HCT116 (cell line): Measurements from ENCODE around the gene RCBTB2. TPM values are rescaled to one million over a fixed set of nuclear protein-coding genes. Genes with fewer than 3 reads are reported as not detected.

Source experiments
- ATAC-seq: fragments of 200-7000 bp; cut with Tn5 transposase; 2 replicates; pipeline ENCODE4 v1.9.1; 2020; ENCODE audit warnings: mild to moderate bottlenecking, moderate library complexity
- BruUV-seq: library from RNA; stranded (reverse); fragments of 400-500 nt; replicated peaks from 2 replicates; lab custom pipeline; 2021; lab: Mats Ljungman, UMichigan
- CTCF ChIA-PET: fragments of 300-600 bp; sonication (Branson Sonifier 250); formaldehyde crosslinking; loops from one replicate; lab custom pipeline; 2021; ENCODE audit warnings: antibody characterized with exemption; lab: Charles Lee
- POLR2A ChIA-PET: fragments of 300-600, 350-600 bp; sonication (Branson Sonifier 250); formaldehyde crosslinking; loops from one replicate; lab custom pipeline; 2021; ENCODE audit warnings: antibody characterized with exemption; lab: Charles Lee
- RAD21 ChIA-PET, 2 experiments: fragments of 300-600 bp; sonication (Branson Sonifier 250); formaldehyde crosslinking; loops; one replicate each; lab custom pipeline; 2023; ENCODE audit warnings: low total read pairs in 2 of 2; ENCODE audit not compliant: uncharacterized antibody in 2 of 2, unreplicated experiment in 2 of 2, low non-redundant PET in 1 of 2; lab: Charles Lee
- DNase-seq: peaks from one replicate; pipeline ENCODE4 v3.0.0-alpha.2; 2010; ENCODE audit warnings: low read depth, low spot score
- H2AFZ ChIP-seq: fragments of 200-600 bp; shearing (Covaris generic), sonication (generic); 2 replicates; pipeline ENCODE4 v1.6.1; 2017; ENCODE audit warnings: low read depth, mixed run types, mixed read lengths, antibody characterized with exemption, low read length; ENCODE audit not compliant: poor library complexity, severe bottlenecking
- H3K27ac ChIP-seq: 2 replicates; pipeline ENCODE4 v1.5.1; 2012; ENCODE audit warnings: low read depth, low read length
- H3K27me3 ChIP-seq: fragments of 200-600 bp; sonication (generic); 2 replicates; pipeline ENCODE4 v1.6.1; 2016; ENCODE audit warnings: mixed run types, low read length, mixed read lengths; ENCODE audit not compliant: insufficient read depth
- H3K36me3 ChIP-seq, 2 experiments: fragments of 200-500 bp in 1 of 2; fragments of 200-600 bp in 1 of 2; sonication (Bioruptor generic) in 1 of 2; sonication (generic) in 1 of 2; 2 replicates each; pipeline versions ENCODE4 v1.5.1 to v1.6.1; 2014 to 2016; ENCODE audit warnings: low read length in 2 of 2, inconsistent platforms in 1 of 2, mixed read lengths in 1 of 2, mixed run types in 1 of 2; ENCODE audit not compliant: insufficient read depth in 2 of 2, control insufficient read depth in 1 of 2
- H3K4me1 ChIP-seq, 2 experiments: fragments of 200-600 bp in 1 of 2; sonication (generic) in 1 of 2; 2 replicates each; pipeline versions ENCODE4 v1.5.1 to v1.6.1; 2012 to 2017; ENCODE audit warnings: low read length in 2 of 2, inconsistent platforms in 1 of 2, mild to moderate bottlenecking in 1 of 2, mixed read lengths in 1 of 2, mixed run types in 1 of 2, moderate library complexity in 1 of 2; ENCODE audit not compliant: insufficient read depth in 2 of 2, control insufficient read depth in 1 of 2
- H3K4me2 ChIP-seq: fragments of 200-600 bp; sonication (generic); 2 replicates; pipeline ENCODE4 v1.6.1; 2017; ENCODE audit warnings: mixed run types, low read length, mixed read lengths
- H3K4me3 ChIP-seq, 2 experiments: fragments of 200-600 bp in 1 of 2; sonication (generic) in 1 of 2; replicated peaks in 1 of 2; 2 replicates each; pipeline ENCODE4 v1.5.1; 2011 to 2016; ENCODE audit warnings: low read length in 2 of 2, control low read depth in 1 of 2, low read depth in 1 of 2, mild to moderate bottlenecking in 1 of 2, mixed read lengths in 1 of 2, mixed run types in 1 of 2
- H3K79me2 ChIP-seq: fragments of 200-600 bp; sonication (generic); 2 replicates; pipeline ENCODE4 v1.6.1; 2017; ENCODE audit warnings: mild to moderate bottlenecking, mixed run types, low read length, moderate library complexity, mixed read lengths; ENCODE audit not compliant: insufficient read depth
- H3K9ac ChIP-seq: fragments of 200-600 bp; sonication (generic); 2 replicates; pipeline ENCODE4 v1.6.1; 2016; ENCODE audit warnings: low read length, mixed read lengths
- H3K9me2 ChIP-seq: fragments of 200-600 bp; sonication (generic), shearing (Covaris generic); 2 replicates; pipeline ENCODE4 v1.6.1; 2017; ENCODE audit warnings: mixed run types, mild to moderate bottlenecking, moderate library complexity; ENCODE audit not compliant: insufficient read depth
- H3K9me3 ChIP-seq, 2 experiments: fragments of 200-500 bp in 1 of 2; fragments of 200-600 bp in 1 of 2; sonication (Bioruptor generic) in 1 of 2; sonication (generic) in 1 of 2; 2 replicates each; pipeline ENCODE4 v1.6.1; 2014 to 2017; ENCODE audit warnings: low read length in 2 of 2, mixed read lengths in 2 of 2, inconsistent platforms in 1 of 2, low read depth in 1 of 2, mild to moderate bottlenecking in 1 of 2, mixed run types in 1 of 2, moderate library complexity in 1 of 2; ENCODE audit not compliant: control insufficient read depth in 1 of 2, insufficient read depth in 1 of 2
- H4K20me1 ChIP-seq: fragments of 200-600 bp; sonication (generic), shearing (Covaris generic); 2 replicates; pipeline ENCODE4 v1.6.1; 2017; ENCODE audit warnings: mixed run types, mild to moderate bottlenecking, moderate library complexity; ENCODE audit not compliant: insufficient read depth
- CBX3 ChIP-seq: IDR thresholded peaks from 2 replicates; pipeline ENCODE4 v1.6.1; 2012; ENCODE audit warnings: low read depth
- CEBPB ChIP-seq: IDR thresholded peaks from 2 replicates; pipeline ENCODE4 v1.6.1; 2012; ENCODE audit warnings: low read depth
- ELF1 ChIP-seq: IDR thresholded peaks from 2 replicates; pipeline ENCODE4 v1.6.1; 2012; ENCODE audit warnings: low read depth, borderline replicate concordance
- EZH2 ChIP-seq: fragments of 200-600 bp; sonication (generic); IDR thresholded peaks from 2 replicates; pipeline ENCODE4 v1.6.1; 2017; ENCODE audit warnings: antibody characterized with exemption, mixed run types
- JUND ChIP-seq: IDR thresholded peaks from 2 replicates; pipeline ENCODE4 v1.6.1; 2012
- POLR2A ChIP-seq: IDR thresholded peaks from 2 replicates; pipeline ENCODE4 v1.7.0; 2011; ENCODE audit warnings: borderline replicate concordance; ENCODE audit not compliant: insufficient read depth, insufficient read length; ENCODE audit errors: extremely low read depth
- POLR2AphosphoS5 ChIP-seq: IDR thresholded peaks from 2 replicates; pipeline ENCODE4 v1.6.1; 2011; ENCODE audit warnings: mild to moderate bottlenecking, low read depth, low read length, moderate library complexity
- RAD21 ChIP-seq: IDR thresholded peaks from 2 replicates; pipeline ENCODE4 v1.6.1; 2012; ENCODE audit warnings: low read depth, mild to moderate bottlenecking
- TCF7L2 ChIP-seq: IDR thresholded peaks from 2 replicates; pipeline ENCODE4 v1.7.0; 2011; ENCODE audit warnings: borderline replicate concordance, inconsistent platforms; ENCODE audit not compliant: insufficient read depth, insufficient read length; ENCODE audit errors: extremely low read depth
- ZFX ChIP-seq: fragments of 450-650 bp; IDR thresholded peaks from 2 replicates; pipeline ENCODE4 v1.6.1; 2017
- ZNF274 ChIP-seq: fragments of 200-500 bp; sonication (Bioruptor generic); IDR thresholded peaks from 2 replicates; pipeline ENCODE4 v1.6.1; 2014; ENCODE audit warnings: mild to moderate bottlenecking, low read depth, low read length, inconsistent platforms
- intact Hi-C: fragments of 100-400 bp; cut with micrococcal nuclease; formaldehyde crosslinking; loops from 2 replicates; pipeline ENCODE4 v1.10.0; 2022
- total RNA-seq: library from RNA; stranded (reverse); gene quantifications from one replicate; pipeline ENCODE4 v1.2.1, GENCODE V29; 2021; ENCODE audit not compliant: unreplicated experiment
- TF ChIP-seq, protein P1 (sequence below), 3 experiments: fragments of 200-600 bp in 1 of 3; sonication (generic) in 1 of 3; IDR thresholded peaks in 2 of 3; conservative IDR thresholded peaks in 1 of 3; 2 replicates each; pipeline ENCODE4 v1.5.1; 2012 to 2017; ENCODE audit warnings: low read depth in 2 of 3, low read length in 2 of 3, antibody characterized with exemption in 1 of 3, borderline replicate concordance in 1 of 3, control low read depth in 1 of 3, mild to moderate bottlenecking in 1 of 3, mixed read lengths in 1 of 3, mixed run types in 1 of 3, moderate library complexity in 1 of 3; ENCODE audit not compliant: insufficient read depth in 1 of 3
- TF ChIP-seq, protein P2 (sequence below): IDR thresholded peaks from 2 replicates; pipeline ENCODE4 v1.6.1; 2012

The RCBTB2 gene
- total RNA-seq, 1 experiment from 2014 or later: 1.3 TPM

DNA sequence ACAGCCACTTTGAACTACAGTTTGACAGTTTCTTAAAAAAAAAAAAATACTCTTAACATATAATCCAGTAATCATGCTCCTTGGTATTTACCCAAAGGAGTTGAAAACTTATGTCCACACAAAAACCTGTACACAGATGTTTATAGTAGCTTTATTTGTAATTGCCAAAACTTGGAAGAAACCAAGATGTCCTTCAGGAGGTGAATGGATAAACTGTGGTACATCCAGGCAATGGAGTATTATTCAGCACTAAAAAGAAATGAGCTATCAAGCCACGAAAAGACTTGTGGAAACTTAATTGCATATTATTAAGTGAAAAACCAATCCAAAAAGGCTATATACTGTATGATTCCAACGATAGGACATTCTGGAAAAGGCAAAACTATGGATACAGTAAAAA, 44.9 kb downstream of the RCBTB2 start:
- Histone ChIP-seq H3K9me2 (no peaks in the 10 kb centered on the region), H3K79me2 (no peaks in the 10 kb centered on the region), H3K4me3 (no peak overlapping the region), H3K27me3 (no peaks in the 10 kb centered on the region)
- DNase-seq (no peak), ATAC-seq (no peak)
- CTCF ChIA-PET: no interaction called here
- TF ChIP-seq ZNF274: no peak
- TF ChIP-seq, protein P1, sequence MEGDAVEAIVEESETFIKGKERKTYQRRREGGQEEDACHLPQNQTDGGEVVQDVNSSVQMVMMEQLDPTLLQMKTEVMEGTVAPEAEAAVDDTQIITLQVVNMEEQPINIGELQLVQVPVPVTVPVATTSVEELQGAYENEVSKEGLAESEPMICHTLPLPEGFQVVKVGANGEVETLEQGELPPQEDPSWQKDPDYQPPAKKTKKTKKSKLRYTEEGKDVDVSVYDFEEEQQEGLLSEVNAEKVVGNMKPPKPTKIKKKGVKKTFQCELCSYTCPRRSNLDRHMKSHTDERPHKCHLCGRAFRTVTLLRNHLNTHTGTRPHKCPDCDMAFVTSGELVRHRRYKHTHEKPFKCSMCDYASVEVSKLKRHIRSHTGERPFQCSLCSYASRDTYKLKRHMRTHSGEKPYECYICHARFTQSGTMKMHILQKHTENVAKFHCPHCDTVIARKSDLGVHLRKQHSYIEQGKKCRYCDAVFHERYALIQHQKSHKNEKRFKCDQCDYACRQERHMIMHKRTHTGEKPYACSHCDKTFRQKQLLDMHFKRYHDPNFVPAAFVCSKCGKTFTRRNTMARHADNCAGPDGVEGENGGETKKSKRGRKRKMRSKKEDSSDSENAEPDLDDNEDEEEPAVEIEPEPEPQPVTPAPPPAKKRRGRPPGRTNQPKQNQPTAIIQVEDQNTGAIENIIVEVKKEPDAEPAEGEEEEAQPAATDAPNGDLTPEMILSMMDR (IDR thresholded peaks at IDR 0.05 in 2 of 3, conservative IDR thresholded peaks at IDR 0.05 in 1 of 3; ENCODE audit: borderline replicate concordance in 1 of 3, insufficient read depth in 1 of 3, low read depth in 2 of 3, low read length in 2 of 3): no peak
- TF ChIP-seq JUND: no peak
- no peak for TF ChIP-seq RAD21
- TF ChIP-seq, all 23 proteins: peak for 0
- Histone ChIP-seq H3K9me3 (no peaks in the 10 kb centered on the region), H2AFZ (no peak overlapping the region), H3K36me3 (no peaks in the 10 kb centered on the region), H3K27ac (no peak overlapping the region), H3K4me1 (no peaks in the 10 kb centered on the region), H3K9ac (no peak overlapping the region), H4K20me1 (no peaks in the 10 kb centered on the region), H3K4me2 (no peak overlapping the region)
- intact Hi-C loops: no loop called here
- no TSS peak for BruUV-seq
- ChIA-PET POLR2A (no interaction called here), RAD21 (no interaction called here)

DNA sequence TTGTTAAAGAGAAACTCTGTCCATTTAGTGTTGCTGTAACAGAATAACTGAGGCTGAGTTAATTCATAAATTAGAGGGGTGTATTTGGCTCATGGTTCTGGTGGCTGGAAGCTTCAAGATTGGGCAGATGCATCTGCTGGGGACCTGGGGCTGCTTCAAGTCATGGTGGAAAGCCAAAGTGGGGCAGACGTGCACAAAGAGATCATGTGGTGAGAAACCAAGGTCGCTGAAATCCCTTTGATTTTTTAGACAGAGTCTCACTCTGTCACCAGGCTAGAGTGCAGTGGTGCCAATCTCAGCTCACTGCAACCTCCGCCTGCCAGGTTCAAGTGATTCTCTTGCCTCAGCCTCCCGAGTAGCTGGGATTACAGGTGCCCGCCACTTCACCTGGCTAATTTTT, 46.0 kb downstream of the RCBTB2 start:
- DNase-seq: no peak
- ChIA-PET POLR2A (no interaction called here), CTCF (no interaction called here), RAD21 (no interaction called here)
- TF ChIP-seq POLR2AphosphoS5 (no peak), CEBPB (no peak), TCF7L2 (no peak), RAD21 (no peak), POLR2A (no peak), CBX3 (no peak), ELF1 (no peak), ZFX (no peak), EZH2 (no peak)
- TF ChIP-seq, protein P2, sequence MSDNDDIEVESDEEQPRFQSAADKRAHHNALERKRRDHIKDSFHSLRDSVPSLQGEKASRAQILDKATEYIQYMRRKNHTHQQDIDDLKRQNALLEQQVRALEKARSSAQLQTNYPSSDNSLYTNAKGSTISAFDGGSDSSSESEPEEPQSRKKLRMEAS: no peak
- H3K4me1 ChIP-seq: no peaks in the 10 kb centered on the region
- H3K9ac ChIP-seq: no peak overlapping the region
- no peaks in the 10 kb centered on the region for H3K9me2 ChIP-seq
- no peak overlapping the region for H2AFZ ChIP-seq
- no peak overlapping the region for H3K27ac ChIP-seq
- intact Hi-C loops: no loop called here
- H3K27me3 ChIP-seq: no peaks in the 10 kb centered on the region
- no peak overlapping the region for H3K4me3 ChIP-seq
- ATAC-seq: no peak
- no peaks in the 10 kb centered on the region for H4K20me1 ChIP-seq
- no TSS peak for BruUV-seq
- no peaks in the 10 kb centered on the region for H3K79me2 ChIP-seq
- no peaks in the 10 kb centered on the region for H3K36me3 ChIP-seq
- H3K9me3 ChIP-seq: no peaks in the 10 kb centered on the region
- no peak overlapping the region for H3K4me2 ChIP-seq
